HepG2 (cell line): ENCODE data around the gene IL17RC. TPM values are rescaled to one million over a fixed set of nuclear protein-coding genes. Genes with fewer than 3 reads are reported as not detected.
A peak's percentile ranks its signal among the peaks of the same experiment; 100 is the strongest.
"Not testable (repeated sequence)": the region's sequence is repeated elsewhere in the genome, so short reads cannot be mapped to it uniquely, and the experiment has no call there.

ENCODE experiments used
- ATAC-seq: fragments of 200-7000 bp; cut with Tn5 transposase; 3 replicates; pipeline ENCODE4 v1.9.1; 2020; ENCODE audit warnings: mild to moderate bottlenecking, moderate library complexity
- BruUV-seq: library from RNA; stranded (reverse); fragments of 400-500 nt; replicated peaks from 2 replicates; lab custom pipeline; 2021; lab: Mats Ljungman, UMichigan
- CTCF ChIA-PET: fragments of 300-600 bp; formaldehyde crosslinking; extraction: SDS; loops from one replicate; lab custom pipeline; 2021; ENCODE audit warnings: low total read pairs, inconsistent platforms, low intra/inter-chr PET ratio; lab: Yijun Ruan, JAX
- POLR2A ChIA-PET: fragments of 350-600 bp; sonication (Branson Sonifier 250); formaldehyde crosslinking; loops from one replicate; lab custom pipeline; 2020; ENCODE audit warnings: antibody characterized with exemption, inconsistent platforms; lab: Yijun Ruan, JAX
- DNase-seq: peaks from one replicate; pipeline ENCODE4 v3.0.0-alpha.2; 2015; ENCODE audit warnings: low spot score
- FAIRE-seq: peaks from 3 replicates; lab custom pipeline; 2011; peaks lifted over from hg19 to GRCh38; lab: Jason Lieb, UNC
- H2AFZ ChIP-seq: one replicate; pipeline ENCODE4 v1.6.1; 2011; ENCODE audit warnings: low read length, inconsistent platforms
- H3K27ac ChIP-seq: fragments of 300-600 bp; 3 replicates; pipeline ENCODE4 v1.8.0; 2011; ENCODE audit warnings: mixed run types, mild to moderate bottlenecking, mixed read lengths, low read length, inconsistent platforms; ENCODE audit not compliant: insufficient read depth; ENCODE audit errors: extremely low read length
- H3K27me3 ChIP-seq, 2 experiments: fragments of 200-600 bp in 1 of 2; 2 replicates in 1 of 2; 3 replicates in 1 of 2; pipeline versions ENCODE4 v1.6.0 to v1.8.0; 2011; ENCODE audit warnings: low read length in 2 of 2, mild to moderate bottlenecking in 2 of 2, moderate library complexity in 2 of 2, inconsistent platforms in 1 of 2; ENCODE audit not compliant: insufficient read depth in 2 of 2, control insufficient read depth in 1 of 2
- H3K36me3 ChIP-seq, 2 experiments: fragments of 200-600 bp in 1 of 2; replicated peaks in 1 of 2; 2 replicates in 1 of 2; 3 replicates in 1 of 2; pipeline versions ENCODE4 v1.5.1 to v1.8.0; 2011; ENCODE audit warnings: low read length in 2 of 2, inconsistent platforms in 1 of 2; ENCODE audit not compliant: insufficient read depth in 2 of 2, control insufficient read depth in 1 of 2
- H3K4me1 ChIP-seq: 2 replicates; pipeline ENCODE4 v1.5.1; 2012; ENCODE audit warnings: low read length, inconsistent platforms; ENCODE audit not compliant: insufficient read depth
- H3K4me2 ChIP-seq: 2 replicates; pipeline ENCODE4 v1.6.0; 2011; ENCODE audit warnings: low read depth, low read length, inconsistent platforms
- H3K4me3 ChIP-seq, 3 experiments: fragments of 200-600 bp in 1 of 3; sonication (generic), shearing (Covaris generic) in 1 of 3; replicated peaks in 1 of 3; 2 replicates each; pipeline ENCODE4 v1.5.1; 2011 to 2016; ENCODE audit warnings: low read length in 3 of 3, inconsistent platforms in 2 of 3, low read depth in 2 of 3, mild to moderate bottlenecking in 2 of 3, control low read depth in 1 of 3, mixed read lengths in 1 of 3; ENCODE audit not compliant: insufficient read depth in 1 of 3
- H3K79me2 ChIP-seq: one replicate; pipeline ENCODE4 v1.6.1; 2011; ENCODE audit warnings: low read length, inconsistent platforms; ENCODE audit not compliant: insufficient read depth
- H3K9ac ChIP-seq: 2 replicates; pipeline ENCODE4 v1.6.0; 2011; ENCODE audit warnings: mild to moderate bottlenecking, low read depth, low read length, inconsistent platforms; ENCODE audit not compliant: insufficient read depth
- H3K9me3 ChIP-seq: 2 replicates; pipeline ENCODE4 v1.5.1; 2012; ENCODE audit warnings: mild to moderate bottlenecking, low read length
- H4K20me1 ChIP-seq: 2 replicates; pipeline ENCODE4 v1.6.0; 2011; ENCODE audit warnings: inconsistent platforms, mild to moderate bottlenecking, low read length, moderate library complexity; ENCODE audit not compliant: insufficient read depth
- GMEB1 ChIP-seq: sonication (generic); formaldehyde crosslinking; IDR thresholded peaks from 2 replicates; pipeline ENCODE4 v1.5.1; 2020; ENCODE audit warnings: missing genetic modification reagents, mild to moderate bottlenecking, borderline replicate concordance
- JUNB ChIP-seq: sonication (generic); formaldehyde crosslinking; IDR thresholded peaks from 2 replicates; pipeline ENCODE4 v1.8.0; 2022; ENCODE audit warnings: missing genetic modification reagents, mild to moderate bottlenecking, borderline replicate concordance
- NR2F2 ChIP-seq: IDR thresholded peaks from 2 replicates; pipeline ENCODE4 v1.6.1; 2012; ENCODE audit warnings: low read depth, inconsistent platforms, borderline replicate concordance
- RCOR2 ChIP-seq: IDR thresholded peaks from 2 replicates; pipeline ENCODE4 v1.6.1; 2016; ENCODE audit warnings: missing biosample characterization, missing genetic modification reagents
- RXRA ChIP-seq: sonication (generic); formaldehyde crosslinking; IDR thresholded peaks from 2 replicates; pipeline ENCODE4 v1.5.1; 2020; ENCODE audit warnings: missing genetic modification reagents
- SNAPC2 ChIP-seq: sonication (generic); formaldehyde crosslinking; IDR thresholded peaks from 2 replicates; pipeline ENCODE4 v1.8.1; 2022; ENCODE audit warnings: mild to moderate bottlenecking, missing genetic modification reagents
- TBX3 ChIP-seq: fragments of 450-650 bp; IDR thresholded peaks from 2 replicates; pipeline ENCODE4 v1.6.1; 2017; ENCODE audit warnings: antibody characterized with exemption, mild to moderate bottlenecking, inconsistent platforms, borderline replicate concordance
- TEAD3 ChIP-seq: optimal IDR thresholded peaks from 2 replicates; pipeline ENCODE3; 2016; ENCODE audit warnings: borderline replicate concordance
- TFDP1 ChIP-seq: IDR thresholded peaks from 2 replicates; pipeline ENCODE4 v1.6.1; 2016; ENCODE audit warnings: missing compliant biosample characterization, missing genetic modification reagents, borderline replicate concordance
- ZHX2 ChIP-seq, 2 experiments: sonication (generic) in 1 of 2; formaldehyde crosslinking in 1 of 2; IDR thresholded peaks; 2 replicates each; pipeline versions ENCODE4 v1.6.1 to v1.9.0; 2014 to 2022; ENCODE audit warnings: antibody characterized with exemption in 1 of 2, borderline replicate concordance in 1 of 2, inconsistent platforms in 1 of 2, low read depth in 1 of 2, missing genetic modification reagents in 1 of 2
- ZNF282 ChIP-seq: fragments of 450-650 bp; IDR thresholded peaks from 2 replicates; pipeline ENCODE4 v1.6.1; 2018; ENCODE audit not compliant: partially characterized antibody
- ZNF362 ChIP-seq: sonication (generic); formaldehyde crosslinking; IDR thresholded peaks from 2 replicates; pipeline ENCODE4 v1.4.0; 2020; ENCODE audit warnings: missing genetic modification reagents, mild to moderate bottlenecking, borderline replicate concordance
- ZNF556 ChIP-seq: sonication (generic); formaldehyde crosslinking; IDR thresholded peaks from 2 replicates; pipeline ENCODE4 v1.4.0; 2020; ENCODE audit warnings: mild to moderate bottlenecking, missing genetic modification reagents, borderline replicate concordance
- WGBS: methylation state at CpG from one replicate; pipeline ENCODE4 v1.1.6; 2017; ENCODE audit warnings: low lambda C conversion rate; 5-methylcytosine and 5-hydroxymethylcytosine counted together
- in situ Hi-C: cut with HindIII; loops from 2 replicates; pipeline ENCODE4 v1.10.0; 2017; ENCODE audit warnings: low pct_unique_long_range_greater_than_20kb; ENCODE audit not compliant: extremely low pct_ligation_motif_present
- intact Hi-C: fragments of 100-400 bp; cut with micrococcal nuclease; formaldehyde crosslinking; loops from one replicate; pipeline ENCODE4 v1.10.0; 2022; ENCODE audit not compliant: unreplicated experiment
- polyA plus RNA-seq, 8 experiments: library from polyadenylated mRNA; depleted of rRNA in 3 of 8; stranded (reverse) in 7 of 8; unstranded in 1 of 8; fragments of >200 nt; fragmentation: Illumina TruSeq in 4 of 8; extraction: Trizol in 4 of 8; gene quantifications; 2 replicates each; pipeline versions ENCODE4 v1.2.1 to v1.2.3, GENCODE V29; 2011 to 2016; ENCODE audit warnings: low read depth in 4 of 8, missing spikeins in 1 of 8, mixed read lengths in 1 of 8; ENCODE audit not compliant: insufficient read depth in 1 of 8
- total RNA-seq, 5 experiments: library from RNA; depleted of rRNA; stranded (reverse); fragments of >200 nt; fragmentation: Illumina TruSeq; extraction: Trizol; gene quantifications; 2 replicates each; pipeline ENCODE4 v1.2.3, GENCODE V29; 2016; ENCODE audit warnings: low read depth in 1 of 5

The IL17RC gene
- total and polyA plus RNA-seq, 2 of the 13 experiments (the other 11 are each of a cell fraction or from before 2014, with no cell fraction given): 20.7 to 24.0 TPM

- H4K20me1 ChIP-seq; H3K9me3 ChIP-seq; in situ Hi-C loops; BruUV-seq; CTCF ChIA-PET; ATAC-seq; H3K9ac ChIP-seq; H3K27me3 ChIP-seq; H2AFZ ChIP-seq; H3K36me3 ChIP-seq; TF ChIP-seq ZHX2 (CRISPR knock-in tag; IDR thresholded peaks at IDR 0.05; ENCODE audit: borderline replicate concordance): not testable (repeated sequence)
- WGBS: 10% methylated on average over 6 of the region's 6 CpGs
- peak; percentile 53 for FAIRE-seq
- H3K79me2 ChIP-seq: peaks cover 15% of the 10 kb centered on the region
- intact Hi-C loops: loop anchor here (5.0 kb wide), 1 partner anchor 46 kb away; no protein-coding TSS in a partner anchor
- H3K4me3 ChIP-seq: peak overlapping the region in 1 of 3 experiments; percentile 92; a peak in 1 of 6 replicates
- peaks cover 86% of the 10 kb centered on the region for H3K4me1 ChIP-seq
- peak overlapping the region; percentile 97 for H3K4me2 ChIP-seq
- POLR2A ChIA-PET: interaction anchor here (0.6 to 9.3 kb wide), 10 partner anchors 10 to 264 kb away, joined by 3 to 298 read pairs (median 12); partner anchors contain the start of genes ARPC4, CRELD1, IL17RC and JAGN1
- peak overlapping the region; percentile 100 for H3K27ac ChIP-seq
- peak; percentile 84 for DNase-seq
- TF ChIP-seq TFDP1 (peak; percentile 77; the same call in 1 of the 2 replicates), NR2F2 (peak; percentile 77), TBX3 (peak; percentile 83; the same call in 1 of the 2 replicates), ZHX2 (IDR thresholded peaks at IDR 0.05; ENCODE audit: low read depth) (0 out of 2 replicates have a peak, but pooled peaks have one; percentile 26), JUNB (CRISPR knock-in tag) (peak; percentile 37; the same call in 1 of the 2 replicates), TEAD3 (CRISPR knock-in tag) (peak; percentile 60), SNAPC2 (CRISPR knock-in tag) (peak; percentile 39; the same call in 1 of the 2 replicates), RXRA (peak; percentile 70), ZNF282 (peak; percentile 80), ZNF362 (peak; percentile 97), GMEB1 (CRISPR knock-in tag) (peak; percentile 36; the same call in 1 of the 2 replicates), ZNF556 (CRISPR knock-in tag) (peak; percentile 34; the same call in 1 of the 2 replicates), RCOR2 (CRISPR knock-in tag) (peak; percentile 100)
These were observed 15.9 kb upstream of the IL17RC start for GRCh38 chr3:9900965-9901415.
